ENCODE measurements around the gene SCMH1.

DNA sequence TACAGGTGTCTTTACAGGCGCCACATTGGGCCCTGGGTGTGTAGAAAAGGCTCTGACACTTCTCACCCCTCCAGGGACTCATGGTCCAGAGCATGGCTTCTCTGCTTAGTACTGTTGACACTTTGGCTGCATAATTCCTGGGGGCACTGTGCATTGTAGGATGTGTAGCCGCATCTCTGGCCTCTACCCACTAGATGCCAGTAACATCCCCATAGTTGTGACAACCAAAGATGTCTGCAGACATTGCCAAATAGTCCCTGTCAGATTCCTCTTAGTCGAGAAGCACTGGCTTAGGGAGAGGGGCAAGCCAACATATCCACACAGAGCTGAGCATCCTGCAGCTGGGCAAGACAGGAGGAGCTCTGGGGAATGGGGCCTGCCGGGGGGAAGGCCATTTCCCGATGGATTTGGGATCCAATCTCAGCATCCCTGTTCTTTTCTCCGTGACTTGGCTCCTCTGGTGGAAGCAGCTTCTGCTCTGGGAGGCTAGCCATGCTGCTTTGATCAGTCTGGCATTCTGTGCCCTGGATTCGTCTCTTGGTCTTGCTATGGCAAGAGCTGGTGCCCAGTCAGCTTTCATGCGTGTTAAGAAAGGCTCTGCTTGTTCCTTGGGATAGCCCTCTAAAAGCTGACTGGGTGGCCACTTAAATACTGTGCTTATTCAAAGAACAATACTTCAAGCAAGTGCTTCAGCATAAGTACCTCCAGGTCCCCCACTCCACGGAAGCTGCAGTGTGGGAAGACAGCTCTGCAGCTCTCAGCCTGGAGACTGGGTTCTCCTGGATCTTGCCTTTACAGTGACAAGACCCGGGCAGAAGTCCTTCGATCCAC is 38.3 kb upstream of the SCMH1 start:
- TF ChIP-seq, protein P1, sequence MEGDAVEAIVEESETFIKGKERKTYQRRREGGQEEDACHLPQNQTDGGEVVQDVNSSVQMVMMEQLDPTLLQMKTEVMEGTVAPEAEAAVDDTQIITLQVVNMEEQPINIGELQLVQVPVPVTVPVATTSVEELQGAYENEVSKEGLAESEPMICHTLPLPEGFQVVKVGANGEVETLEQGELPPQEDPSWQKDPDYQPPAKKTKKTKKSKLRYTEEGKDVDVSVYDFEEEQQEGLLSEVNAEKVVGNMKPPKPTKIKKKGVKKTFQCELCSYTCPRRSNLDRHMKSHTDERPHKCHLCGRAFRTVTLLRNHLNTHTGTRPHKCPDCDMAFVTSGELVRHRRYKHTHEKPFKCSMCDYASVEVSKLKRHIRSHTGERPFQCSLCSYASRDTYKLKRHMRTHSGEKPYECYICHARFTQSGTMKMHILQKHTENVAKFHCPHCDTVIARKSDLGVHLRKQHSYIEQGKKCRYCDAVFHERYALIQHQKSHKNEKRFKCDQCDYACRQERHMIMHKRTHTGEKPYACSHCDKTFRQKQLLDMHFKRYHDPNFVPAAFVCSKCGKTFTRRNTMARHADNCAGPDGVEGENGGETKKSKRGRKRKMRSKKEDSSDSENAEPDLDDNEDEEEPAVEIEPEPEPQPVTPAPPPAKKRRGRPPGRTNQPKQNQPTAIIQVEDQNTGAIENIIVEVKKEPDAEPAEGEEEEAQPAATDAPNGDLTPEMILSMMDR (IDR thresholded peaks at IDR 0.05): no peak
- TF ChIP-seq POLR2A (IDR thresholded peaks at IDR 0.05) (no peak), EP300 (IDR thresholded peaks at IDR 0.05) (no peak), POLR2AphosphoS5 (IDR thresholded peaks at IDR 0.05) (no peak)
